Erythroblast (primary cell): ENCODE data around the gene ASIC3.
"Not testable (repeated sequence)": the region's sequence is repeated elsewhere in the genome, so short reads cannot be mapped to it uniquely, and the experiment has no call there.

ENCODE experiments used
- DNase-seq, 2 experiments: peaks; one replicate each; lab custom pipeline; 2025; lab: John Stamatoyannopoulos, UW
- GATA1 ChIP-seq: IDR thresholded peaks from 2 replicates; pipeline ENCODE4 v1.6.1; 2011; ENCODE audit warnings: low read depth, mild to moderate bottlenecking, control low read depth, low read length, moderate library complexity
- POLR2A ChIP-seq: IDR thresholded peaks from 2 replicates; pipeline ENCODE4 v1.6.1; 2011; ENCODE audit warnings: mild to moderate bottlenecking, low read length

The ASIC3 gene

GRCh38 chr7:151010307-151011096, 37.8 kb upstream of the ASIC3 start:
- TF ChIP-seq GATA1 (no peak), POLR2A (no peak)
- peak; percentile 43 to 46 for DNase-seq

DNA sequence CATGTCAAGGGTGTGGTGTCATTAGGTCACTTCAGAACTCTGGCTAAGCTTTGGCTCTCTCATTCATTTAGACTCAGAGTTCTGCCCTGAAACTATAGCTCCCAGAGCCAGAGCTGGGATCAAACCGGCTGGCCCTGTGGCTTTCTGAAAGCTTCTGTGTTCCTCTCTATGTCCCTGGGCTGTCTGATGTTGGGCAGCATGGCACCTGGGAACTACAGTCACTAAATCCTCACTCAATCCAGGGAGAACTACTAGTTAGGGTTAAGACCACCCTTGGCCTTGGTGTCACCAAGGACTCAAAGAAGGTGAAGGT, 37.3 kb upstream of the ASIC3 start:
- TF ChIP-seq GATA1 = no peak
- no peak for TF ChIP-seq POLR2A
- no peak for DNase-seq

DNA sequence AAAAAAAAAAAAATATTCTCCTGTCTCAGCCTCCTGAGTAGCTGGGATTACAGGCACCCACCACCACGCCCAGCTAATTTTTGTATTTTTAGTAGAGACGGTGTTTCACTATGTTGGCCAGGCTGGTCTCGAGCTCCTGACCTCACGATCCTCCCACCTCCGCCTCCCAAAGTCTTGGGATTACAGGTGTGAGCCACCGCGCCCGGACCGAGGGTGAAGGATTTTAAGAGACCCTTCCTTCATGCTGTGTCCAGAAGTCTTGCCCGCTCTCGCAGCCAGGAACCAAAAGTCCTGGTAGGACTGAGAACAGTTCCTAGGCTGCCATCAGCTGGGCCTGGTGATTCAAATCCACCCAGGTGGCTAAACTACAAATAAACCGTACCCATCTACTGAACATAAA, 36.7 kb upstream of the ASIC3 start:
- DNase-seq = not testable (repeated sequence)

GRCh38 chr7:151012031-151012692, 36.2 kb upstream of the ASIC3 start:
- TF ChIP-seq POLR2A = no peak
- no peak for TF ChIP-seq GATA1
- no peak for DNase-seq

DNA sequence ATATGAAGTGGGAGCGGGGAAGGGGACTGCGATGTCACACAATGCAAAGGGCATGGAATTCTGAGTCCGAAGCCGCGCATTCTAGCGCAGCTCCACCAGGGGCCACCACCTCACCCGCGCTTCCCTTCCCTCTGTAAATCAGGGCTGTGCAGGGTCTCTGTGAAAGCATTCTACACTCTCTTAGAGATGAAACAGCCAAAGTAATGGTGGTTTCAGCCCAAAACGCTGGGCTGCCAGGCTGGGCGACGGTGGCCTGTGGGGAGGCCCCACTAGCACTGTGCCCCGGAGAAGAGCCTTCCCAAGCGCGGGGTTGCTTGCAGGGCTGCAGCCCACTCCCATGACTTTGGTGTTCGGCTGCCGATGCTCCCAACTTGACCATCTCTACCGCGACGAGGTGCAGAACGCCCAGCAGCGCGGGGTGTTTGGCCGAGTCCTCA, 35.4 kb upstream of the ASIC3 start:
- TF ChIP-seq POLR2A (no peak), GATA1 (no peak)
- DNase-seq = peak; percentile 47 to 60

GRCh38 chr7:151013356-151013732, 35.0 kb upstream of the ASIC3 start:
- TF ChIP-seq POLR2A (no peak), GATA1 (no peak)
- no peak for DNase-seq

DNA sequence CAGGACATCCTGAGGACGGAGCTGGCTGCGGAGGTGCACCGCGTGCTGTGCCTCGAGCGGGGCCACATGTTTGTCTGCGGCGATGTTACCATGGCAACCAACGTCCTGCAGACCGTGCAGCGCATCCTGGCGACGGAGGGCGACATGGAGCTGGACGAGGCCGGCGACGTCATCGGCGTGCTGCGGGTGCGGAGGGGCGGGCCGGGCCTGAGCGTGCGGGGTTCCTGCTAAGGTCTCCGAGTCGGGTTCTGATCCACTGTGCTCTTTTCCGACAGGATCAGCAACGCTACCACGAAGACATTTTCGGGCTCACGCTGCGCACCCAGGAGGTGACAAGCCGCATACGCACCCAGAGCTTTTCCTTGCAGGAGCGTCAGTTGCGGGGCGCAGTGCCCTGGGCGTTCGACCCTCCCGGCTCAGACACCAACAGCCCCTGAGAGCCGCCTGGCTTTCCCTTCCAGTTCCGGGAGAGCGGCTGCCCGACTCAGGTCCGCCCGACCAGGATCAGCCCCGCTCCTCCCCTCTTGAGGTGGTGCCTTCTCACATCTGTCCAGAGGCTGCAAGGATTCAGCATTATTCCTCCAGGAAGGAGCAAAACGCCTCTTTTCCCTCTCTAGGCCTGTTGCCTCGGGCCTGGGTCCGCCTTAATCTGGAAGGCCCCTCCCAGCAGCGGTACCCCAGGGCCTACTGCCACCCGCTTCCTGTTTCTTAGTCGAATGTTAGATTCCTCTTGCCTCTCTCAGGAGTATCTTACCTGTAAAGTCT, 34.4 kb upstream of the ASIC3 start:
- TF ChIP-seq POLR2A (peak; percentile 47), GATA1 (no peak)
- DNase-seq = peak; percentile 87 to 91

- TF ChIP-seq POLR2A (no peak), GATA1 (no peak)
- DNase-seq = peak in 1 of 2 experiments; percentile 53
Observed at GRCh38 chr7:151014950-151015349, 33.4 kb upstream of the ASIC3 start.

DNA sequence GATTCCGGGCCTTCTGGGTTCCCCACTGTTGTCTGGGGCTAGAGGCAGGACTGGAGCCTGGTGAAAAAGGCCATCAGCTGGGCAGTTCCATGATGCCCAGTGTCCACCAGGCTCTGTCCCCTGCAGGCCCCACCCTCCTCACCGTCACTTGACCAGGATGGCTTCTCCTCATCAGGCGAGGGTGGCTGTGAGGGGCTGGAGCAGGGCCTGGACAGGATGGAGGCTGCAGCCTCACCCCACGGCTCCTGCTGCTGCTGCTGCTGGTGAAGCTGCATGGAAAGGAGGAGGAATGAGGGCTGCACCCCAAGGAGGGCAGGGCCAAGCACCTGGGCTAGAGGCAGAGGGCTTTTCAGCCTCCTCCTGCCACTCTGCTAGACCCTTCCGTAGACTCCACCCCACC, 32.4 kb upstream of the ASIC3 start:
- TF ChIP-seq POLR2A = no peak
- no peak for TF ChIP-seq GATA1
- DNase-seq = no peak

GRCh38 chr7:151016505-151016904, 31.8 kb upstream of the ASIC3 start:
- DNase-seq = no peak
- no peak for TF ChIP-seq GATA1
- TF ChIP-seq POLR2A = no peak

DNA sequence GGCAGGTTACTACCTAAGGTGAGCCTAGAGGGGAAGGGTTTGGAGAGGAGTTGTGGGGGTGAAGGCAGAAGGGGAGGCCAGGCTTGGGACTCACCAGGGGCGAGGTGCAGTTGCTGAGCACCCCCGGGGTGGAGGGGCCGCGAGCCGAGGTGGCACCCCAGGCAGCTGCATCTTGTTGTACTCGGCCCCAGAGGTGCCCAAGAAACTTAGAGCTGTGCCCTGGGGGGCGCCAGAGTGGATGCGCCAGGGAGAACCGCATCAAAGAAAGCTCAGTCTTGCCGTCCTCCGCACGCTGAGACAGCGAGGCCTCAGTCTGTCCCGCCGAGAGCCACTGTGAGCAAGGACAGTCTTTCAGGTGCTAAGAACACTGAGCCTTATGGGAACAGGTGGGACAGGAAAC, 31.4 kb upstream of the ASIC3 start:
- no peak for TF ChIP-seq POLR2A
- no peak for TF ChIP-seq GATA1
- no peak for DNase-seq

DNA sequence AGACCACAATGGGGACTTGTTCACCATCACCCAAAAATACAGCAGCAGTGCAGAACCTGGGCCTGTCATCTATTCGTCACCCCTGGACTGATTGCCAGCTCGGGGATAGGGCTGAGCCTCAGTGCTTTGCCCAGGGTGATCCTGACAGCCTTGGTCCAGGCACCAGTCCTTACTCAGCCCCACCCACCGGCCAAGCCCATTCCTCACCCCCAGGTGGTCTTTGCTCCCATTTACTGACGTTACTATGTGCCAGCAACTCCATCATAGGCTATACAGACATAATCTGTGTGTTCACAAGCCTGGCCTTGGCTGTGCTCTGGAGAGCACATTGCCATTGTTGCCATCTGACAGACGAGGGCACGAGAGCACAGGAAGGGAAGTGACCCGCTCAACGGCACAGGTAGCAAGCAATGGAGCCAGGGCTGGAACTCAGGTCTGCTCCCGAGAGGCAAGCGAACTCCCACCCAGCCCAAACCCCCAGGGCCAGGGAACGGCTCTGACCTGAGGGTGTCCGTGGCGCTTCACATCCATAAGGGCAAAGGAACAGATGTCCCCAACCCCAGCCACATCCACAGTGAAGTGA, 30.9 kb upstream of the ASIC3 start:
- DNase-seq = no peak

GRCh38 chr7:151017953-151018420, 30.3 kb upstream of the ASIC3 start:
- TF ChIP-seq GATA1 (no peak), POLR2A (no peak)
- DNase-seq = peak; percentile 73 to 79

More for the DNA sequence above, 30.9 kb upstream of the ASIC3 start:
- TF ChIP-seq POLR2A (no peak), GATA1 (no peak)

- no peak for TF ChIP-seq GATA1
- TF ChIP-seq POLR2A = peak; percentile 6
- DNase-seq = peak; percentile 44 to 67
Observed at GRCh38 chr7:151018421-151019129, 29.8 kb upstream of the ASIC3 start.
